SH-SY5Y (cell line): Measurements from ENCODE around the gene PRIM1.

Experiments
- GATA2 ChIP-seq: IDR thresholded peaks from 2 replicates; pipeline ENCODE4 v1.6.1; 2011; ENCODE audit warnings: mild to moderate bottlenecking, low read depth, low read length
- GATA3 ChIP-seq: IDR thresholded peaks from 2 replicates; pipeline ENCODE4 v1.6.1; 2011; ENCODE audit warnings: low read depth, mild to moderate bottlenecking, low read length, moderate library complexity

DNA sequence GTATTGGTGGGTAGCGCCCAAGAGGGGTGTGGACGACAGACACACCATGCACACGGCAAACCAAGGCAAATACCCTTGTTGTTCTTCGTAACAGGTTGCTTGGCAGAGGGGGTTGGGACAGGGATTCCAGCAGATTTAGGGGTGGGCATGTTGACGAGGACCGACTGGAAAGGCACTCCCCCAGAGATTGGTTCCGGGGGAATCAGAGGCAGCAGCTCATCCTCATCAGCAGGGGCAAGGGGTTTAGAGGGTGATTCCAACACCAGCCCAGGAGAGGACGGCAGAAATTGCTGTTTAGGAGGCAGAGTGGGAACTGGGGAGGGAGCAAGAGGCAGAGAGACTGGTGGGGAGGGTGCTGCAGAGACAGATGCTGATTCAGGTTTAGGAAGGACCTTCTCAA lies 36.3 kb downstream of the PRIM1 start:
- no peak for TF ChIP-seq GATA3
- TF ChIP-seq GATA2 = no peak
